ENCODE data around the gene EGFL8. TPM values are rescaled to one million over a fixed set of nuclear protein-coding genes. Genes with fewer than 3 reads are reported as not detected.
"Not testable (repeated sequence)": the region's sequence is repeated elsewhere in the genome, so short reads cannot be mapped to it uniquely, and the experiment has no call there.

The EGFL8 gene
- total and polyA plus RNA-seq, 2 donors (not counting 3 experiments of a cell fraction or from before 2014, with no cell fraction given), result 9.0 to 12.6 TPM

DNA sequence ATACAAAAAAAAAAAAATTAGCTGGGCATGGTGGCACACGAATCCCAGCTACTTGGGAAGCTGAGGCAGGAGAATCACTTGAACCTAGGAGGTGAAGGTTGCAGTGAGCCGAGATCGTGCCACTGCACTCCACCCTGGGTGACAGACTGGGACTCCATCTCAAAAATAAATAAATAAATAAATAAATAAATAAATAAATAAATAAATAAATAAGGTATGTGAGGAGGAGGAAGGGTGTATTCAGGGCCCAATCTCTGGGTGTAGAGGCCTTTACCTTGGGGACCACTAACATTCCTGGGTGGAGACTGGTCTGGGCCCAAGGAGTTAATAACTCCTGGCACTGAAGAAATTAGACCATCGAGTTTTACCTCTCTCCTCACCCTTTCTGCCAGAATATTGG is 47.0 kb downstream of the EGFL8 start:
- H3K9me1 ChIP-seq (replicated peaks; ENCODE audit: control insufficient read depth, extremely low read depth, insufficient read depth, low read length); DNase-seq (ENCODE audit: low read depth, low spot score); H3K4me1 ChIP-seq (ENCODE audit: control insufficient read depth, extremely low read depth, insufficient read depth, low read length); POLR2A ChIA-PET; H3K79me2 ChIP-seq (ENCODE audit: control insufficient read depth, insufficient read depth, low read length); H3K4me2 ChIP-seq (ENCODE audit: insufficient read depth, low read length); FAIRE-seq; H3K4me3 ChIP-seq (replicated peaks in 1 of 3; ENCODE audit: insufficient read depth in 1 of 3, low read depth in 1 of 3, low read length in 3 of 3); H4K20me1 ChIP-seq (replicated peaks; ENCODE audit: control insufficient read depth, extremely low read depth, insufficient read depth, low read length); H3K9me3 ChIP-seq (replicated peaks; ENCODE audit: control insufficient read depth, insufficient read depth, low read length); dilution Hi-C loops (cut with MboI; ENCODE audit: extremely low pct_ligation_motif_present, low sequenced_read_pairs); BruUV-seq (replicated peaks); H3K27ac ChIP-seq (ENCODE audit: insufficient read depth, low read depth, low read length); H3K27me3 ChIP-seq (ENCODE audit: control insufficient read depth in 2 of 2, insufficient read depth in 2 of 2, low read length in 2 of 2); intact Hi-C loops (cut with micrococcal nuclease); H2AFZ ChIP-seq (ENCODE audit: low read depth, low read length); H3K9ac ChIP-seq (replicated peaks; ENCODE audit: extremely low read depth, insufficient read depth, low read length): not testable (repeated sequence)
- H3K36me3 ChIP-seq (ENCODE audit: control insufficient read depth in 2 of 2, extremely low read depth in 1 of 2, insufficient read depth in 2 of 2, low read length in 2 of 2), result peaks cover 7 to 14% of the 10 kb centered on the region in 2 experiments
- CTCF ChIA-PET, result interaction anchor here (1.0 kb wide), 1 partner anchor 16 kb away, joined by 3 read pairs; no protein-coding TSS in a partner anchor

DNA sequence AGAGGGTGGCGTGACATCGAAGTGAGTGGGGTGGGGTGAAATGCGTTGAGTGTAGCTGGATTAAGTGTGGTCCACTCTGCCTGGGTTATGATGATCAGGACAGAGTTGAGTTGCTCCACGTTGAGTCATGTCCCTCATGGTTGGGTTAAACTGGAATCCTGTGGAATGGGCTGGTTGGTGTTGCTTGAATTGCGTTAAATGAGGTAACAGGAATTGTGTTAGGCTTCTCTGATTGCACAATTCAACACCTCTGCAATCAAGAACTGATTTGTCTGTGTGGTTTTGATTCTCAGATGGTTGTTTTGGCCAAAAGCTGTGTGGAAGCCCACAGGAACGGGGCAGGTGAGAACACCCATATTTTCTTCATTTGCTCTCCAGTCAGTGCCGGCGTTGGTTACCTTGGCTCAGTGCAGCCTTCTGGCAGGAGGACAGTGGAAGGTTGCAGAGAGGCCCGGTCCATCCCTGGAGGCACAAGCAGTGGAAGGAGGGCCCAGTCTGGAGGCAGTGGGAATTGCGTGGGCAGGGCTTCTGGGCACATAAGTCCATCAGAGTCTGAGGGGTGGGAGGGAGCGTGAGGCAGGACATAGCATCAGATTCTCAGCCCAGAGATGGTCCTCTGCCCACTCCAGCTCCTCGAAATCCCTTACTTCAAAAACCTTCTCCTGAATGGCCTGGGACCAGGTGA is 47.8 kb downstream of the EGFL8 start:
- Histone ChIP-seq H3K9me3 (replicated peaks; ENCODE audit: control insufficient read depth, insufficient read depth, low read length) (no peaks in the 10 kb centered on the region), H3K4me3 (replicated peaks in 1 of 3; ENCODE audit: insufficient read depth in 1 of 3, low read depth in 1 of 3, low read length in 3 of 3) (no peak overlapping the region), H3K79me2 (ENCODE audit: control insufficient read depth, insufficient read depth, low read length) (no peaks in the 10 kb centered on the region), H3K27me3 (ENCODE audit: control insufficient read depth in 2 of 2, insufficient read depth in 2 of 2, low read length in 2 of 2) (no peaks in the 10 kb centered on the region), H3K27ac (ENCODE audit: insufficient read depth, low read depth, low read length) (no peak overlapping the region), H3K36me3 (ENCODE audit: control insufficient read depth in 2 of 2, extremely low read depth in 1 of 2, insufficient read depth in 2 of 2, low read length in 2 of 2) (peaks cover 10 to 14% of the 10 kb centered on the region in 2 experiments), H3K9me1 (replicated peaks; ENCODE audit: control insufficient read depth, extremely low read depth, insufficient read depth, low read length) (no peaks in the 10 kb centered on the region), H4K20me1 (replicated peaks; ENCODE audit: control insufficient read depth, extremely low read depth, insufficient read depth, low read length) (no peaks in the 10 kb centered on the region), H3K4me2 (ENCODE audit: insufficient read depth, low read length) (no peak overlapping the region), H3K9ac (replicated peaks; ENCODE audit: extremely low read depth, insufficient read depth, low read length) (no peak overlapping the region), H2AFZ (ENCODE audit: low read depth, low read length) (no peak overlapping the region), H3K4me1 (ENCODE audit: control insufficient read depth, extremely low read depth, insufficient read depth, low read length) (no peaks in the 10 kb centered on the region)
- TF ChIP-seq POLR2AphosphoS5 (IDR thresholded peaks at IDR 0.05; ENCODE audit: insufficient read depth, low read depth, low read length) (no peak), MYC (IDR thresholded peaks at IDR 0.05; ENCODE audit: low read depth, low read length) (no peak), JUN (IDR thresholded peaks at IDR 0.05; ENCODE audit: borderline replicate concordance, insufficient read depth, insufficient read length, low read depth) (no peak), FOS (IDR thresholded peaks at IDR 0.05; ENCODE audit: borderline replicate concordance, insufficient read depth, low read length) (no peak), EZH2 (IDR thresholded peaks at IDR 0.05; ENCODE audit: borderline replicate concordance, low read depth, low read length, severe bottlenecking) (no peak), GATA2 (IDR thresholded peaks at IDR 0.05; ENCODE audit: insufficient read depth, insufficient read length, low read depth, low read length) (no peak), POLR2A (IDR thresholded peaks at IDR 0.05; ENCODE audit: low read depth, low read length) (no peak)
- TF ChIP-seq, protein P1, sequence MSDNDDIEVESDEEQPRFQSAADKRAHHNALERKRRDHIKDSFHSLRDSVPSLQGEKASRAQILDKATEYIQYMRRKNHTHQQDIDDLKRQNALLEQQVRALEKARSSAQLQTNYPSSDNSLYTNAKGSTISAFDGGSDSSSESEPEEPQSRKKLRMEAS (IDR thresholded peaks at IDR 0.05; ENCODE audit: insufficient read depth, insufficient read length), result no peak
- TF ChIP-seq, protein P2, sequence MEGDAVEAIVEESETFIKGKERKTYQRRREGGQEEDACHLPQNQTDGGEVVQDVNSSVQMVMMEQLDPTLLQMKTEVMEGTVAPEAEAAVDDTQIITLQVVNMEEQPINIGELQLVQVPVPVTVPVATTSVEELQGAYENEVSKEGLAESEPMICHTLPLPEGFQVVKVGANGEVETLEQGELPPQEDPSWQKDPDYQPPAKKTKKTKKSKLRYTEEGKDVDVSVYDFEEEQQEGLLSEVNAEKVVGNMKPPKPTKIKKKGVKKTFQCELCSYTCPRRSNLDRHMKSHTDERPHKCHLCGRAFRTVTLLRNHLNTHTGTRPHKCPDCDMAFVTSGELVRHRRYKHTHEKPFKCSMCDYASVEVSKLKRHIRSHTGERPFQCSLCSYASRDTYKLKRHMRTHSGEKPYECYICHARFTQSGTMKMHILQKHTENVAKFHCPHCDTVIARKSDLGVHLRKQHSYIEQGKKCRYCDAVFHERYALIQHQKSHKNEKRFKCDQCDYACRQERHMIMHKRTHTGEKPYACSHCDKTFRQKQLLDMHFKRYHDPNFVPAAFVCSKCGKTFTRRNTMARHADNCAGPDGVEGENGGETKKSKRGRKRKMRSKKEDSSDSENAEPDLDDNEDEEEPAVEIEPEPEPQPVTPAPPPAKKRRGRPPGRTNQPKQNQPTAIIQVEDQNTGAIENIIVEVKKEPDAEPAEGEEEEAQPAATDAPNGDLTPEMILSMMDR (IDR thresholded peaks at IDR 0.05; ENCODE audit: extremely low read depth in 1 of 2, insufficient read depth in 1 of 2, low read depth in 1 of 2, low read length in 2 of 2), result no peak
- ChIA-PET CTCF (interaction anchor here (1.0 kb wide), 1 partner anchor 17 kb away, joined by 3 read pairs; no protein-coding TSS in a partner anchor), POLR2A (no interaction called here)
- intact Hi-C loops (cut with micrococcal nuclease), result no loop called here
- dilution Hi-C loops (cut with MboI; ENCODE audit: extremely low pct_ligation_motif_present, low sequenced_read_pairs), result no loop called here
- FAIRE-seq (no peak), DNase-seq (ENCODE audit: low read depth, low spot score) (no peak)
- BruUV-seq (replicated peaks), result no TSS peak

Data from endothelial cell of umbilical vein (primary cell).